GM18526 (cell line): Measurements from ENCODE around the gene ARMC9.
A peak's percentile ranks its signal among the peaks of the same experiment; 100 is the strongest.

Experiments used
- POLR2A ChIP-seq: IDR thresholded peaks from 3 replicates; pipeline ENCODE4 v1.6.1; 2011; ENCODE audit not compliant: insufficient read length; ENCODE audit errors: extremely low read depth

Gene ARMC9

DNA sequence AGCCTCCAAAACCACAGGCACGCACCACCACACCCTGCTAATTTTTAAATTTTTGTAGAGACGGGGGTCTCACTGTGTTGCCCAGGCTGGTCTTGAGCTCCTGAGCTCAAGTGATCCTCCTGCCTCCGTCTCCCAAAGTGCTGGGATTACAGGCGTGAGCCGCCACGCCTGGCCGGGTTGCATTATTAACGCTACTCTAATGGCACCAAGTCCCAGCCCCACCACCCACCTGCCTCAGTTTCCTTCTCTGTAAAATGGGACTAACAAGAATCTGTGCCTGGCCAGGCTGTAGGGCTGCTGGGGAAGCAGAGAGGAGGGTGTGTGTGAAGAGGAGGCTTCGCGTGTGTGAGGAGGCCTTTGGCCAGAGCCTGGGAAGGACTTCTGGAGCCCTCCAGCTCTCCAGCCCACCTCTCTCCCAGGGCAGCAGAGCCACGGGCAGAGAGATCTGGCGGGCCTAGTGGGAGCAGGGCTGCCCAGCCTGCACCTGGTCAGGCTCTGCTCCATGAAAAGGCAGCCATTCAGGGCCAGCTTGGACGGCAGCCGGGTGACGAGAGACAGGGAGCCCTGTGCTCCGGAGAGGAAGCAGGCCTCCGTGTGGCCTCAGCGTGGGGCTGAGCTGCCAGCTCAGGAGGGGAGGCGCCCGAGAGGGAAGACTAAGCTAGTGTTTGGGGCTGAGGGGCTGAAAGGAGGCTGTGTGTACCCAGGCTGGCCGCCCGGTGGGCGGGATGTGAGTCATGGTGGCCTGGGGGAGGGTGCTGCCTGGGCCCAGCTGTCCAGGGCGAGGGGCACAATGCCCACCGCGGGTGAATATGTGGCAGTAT is 189.7 kb downstream of the ARMC9 start:
- no peak for TF ChIP-seq POLR2A

DNA sequence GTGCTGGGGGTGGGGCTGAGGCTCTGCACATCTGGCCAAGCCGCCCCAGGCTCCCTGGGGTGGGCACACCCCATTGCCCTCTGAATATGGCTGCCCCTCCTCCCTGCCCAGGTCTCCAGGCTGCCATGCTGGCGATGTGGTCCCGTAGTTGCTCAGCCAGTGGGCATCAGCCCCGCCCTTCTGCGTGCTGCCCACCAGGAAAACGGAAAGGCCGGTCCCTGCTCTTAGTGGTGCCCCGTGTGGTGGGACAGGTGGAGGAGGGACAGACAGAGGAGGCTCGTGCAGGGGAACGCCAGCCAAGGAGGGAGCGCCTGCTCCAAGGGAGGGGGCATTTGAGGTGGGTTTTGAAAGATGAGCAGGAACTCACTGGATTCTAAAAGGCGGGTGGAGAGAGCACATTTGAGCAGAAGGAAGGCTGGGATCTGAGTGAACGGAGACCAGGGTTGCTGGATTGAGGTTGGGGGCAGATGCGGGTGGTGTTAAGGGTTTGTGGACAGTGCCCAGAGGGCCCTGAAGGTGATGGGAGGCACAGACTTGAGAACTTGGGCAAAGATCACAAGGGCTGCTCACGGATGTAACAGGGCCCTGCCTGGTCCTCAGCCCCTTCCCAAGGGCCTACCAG is 190.4 kb downstream of the ARMC9 start:
- no peak for TF ChIP-seq POLR2A

- TF ChIP-seq POLR2A: no peak
Observed at GRCh38 chr2:231390667-231391066, 192.2 kb downstream of the ARMC9 start.

DNA sequence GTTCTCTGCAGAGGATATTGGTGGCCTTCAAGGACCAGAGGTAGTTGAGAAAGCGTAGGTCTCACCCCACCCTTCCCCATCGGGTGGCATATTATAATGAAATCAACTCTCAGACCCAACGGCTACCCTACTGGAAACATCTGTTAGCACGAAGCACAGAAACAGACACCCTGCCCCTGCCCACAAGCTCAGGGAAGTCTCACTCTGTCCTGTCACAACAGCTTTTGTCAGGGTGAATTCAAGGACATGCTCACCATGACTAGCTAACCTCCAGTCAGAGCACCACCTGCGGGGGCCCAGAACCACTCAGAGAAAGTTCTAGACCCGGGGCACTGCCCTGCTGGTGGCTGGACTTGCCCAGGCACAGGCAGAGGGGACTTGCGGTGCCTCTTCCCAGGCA is 193.6 kb downstream of the ARMC9 start:
- no peak for TF ChIP-seq POLR2A

GRCh38 chr2:231392431-231393148 is 194.2 kb downstream of the ARMC9 start:
- no peak for TF ChIP-seq POLR2A

- peak; percentile 61 for TF ChIP-seq POLR2A
Observed at GRCh38 chr2:231393149-231394131, 195.0 kb downstream of the ARMC9 start.

- peak; percentile 58 for TF ChIP-seq POLR2A
Observed at GRCh38 chr2:231394211-231395141, 196.0 kb downstream of the ARMC9 start.

DNA sequence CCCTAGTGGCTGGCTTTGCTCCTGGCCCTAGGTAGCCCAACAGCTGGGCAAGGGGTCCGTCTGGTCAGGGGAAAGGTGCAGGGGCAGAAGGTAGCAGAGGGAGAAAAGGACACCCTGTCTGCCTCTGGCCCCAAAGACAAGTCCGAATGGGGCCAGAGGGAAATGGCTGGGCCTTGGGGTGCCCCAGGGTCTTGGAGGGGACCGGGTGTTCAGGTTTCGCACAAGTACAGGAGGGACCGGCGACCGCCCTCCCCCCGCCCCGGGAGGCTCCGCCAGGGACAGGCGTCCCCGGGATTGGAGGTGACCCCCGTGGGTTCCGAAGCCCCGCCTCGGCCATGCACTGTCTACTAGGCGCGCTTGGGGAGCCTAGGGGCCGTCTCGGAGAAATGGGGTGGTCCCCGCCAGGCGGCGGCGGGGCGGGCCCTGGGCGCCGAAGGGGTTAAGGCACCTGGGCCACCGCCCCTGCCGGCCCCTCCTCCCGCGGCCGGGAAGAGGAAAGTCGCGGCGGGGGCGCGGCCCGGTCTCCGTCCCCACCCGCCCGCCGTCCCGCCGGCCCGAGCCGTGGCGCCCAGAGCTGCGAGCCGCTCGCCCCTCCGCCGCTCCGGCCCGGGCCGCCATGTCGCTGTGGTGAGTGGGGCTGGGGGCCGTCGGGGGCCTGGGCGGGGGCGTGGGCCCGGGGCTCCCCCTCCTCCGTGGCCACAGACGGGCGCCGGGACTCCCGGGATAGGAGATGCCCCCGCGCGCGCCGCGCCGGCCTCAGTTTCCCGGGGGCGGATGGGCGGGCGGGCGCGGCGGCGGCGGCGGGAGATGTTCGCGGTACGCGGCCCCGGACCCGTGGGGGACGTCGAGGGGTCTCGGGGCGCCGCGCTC is 197.0 kb downstream of the ARMC9 start, which contains the start of gene B3GNT7:
B3GNT7 (plus strand) TSS at position 523 of the 870 bp plus-strand sequence; CDS start at position 617, 94 bp downstream.
- TF ChIP-seq POLR2A: peak; percentile 17

DNA sequence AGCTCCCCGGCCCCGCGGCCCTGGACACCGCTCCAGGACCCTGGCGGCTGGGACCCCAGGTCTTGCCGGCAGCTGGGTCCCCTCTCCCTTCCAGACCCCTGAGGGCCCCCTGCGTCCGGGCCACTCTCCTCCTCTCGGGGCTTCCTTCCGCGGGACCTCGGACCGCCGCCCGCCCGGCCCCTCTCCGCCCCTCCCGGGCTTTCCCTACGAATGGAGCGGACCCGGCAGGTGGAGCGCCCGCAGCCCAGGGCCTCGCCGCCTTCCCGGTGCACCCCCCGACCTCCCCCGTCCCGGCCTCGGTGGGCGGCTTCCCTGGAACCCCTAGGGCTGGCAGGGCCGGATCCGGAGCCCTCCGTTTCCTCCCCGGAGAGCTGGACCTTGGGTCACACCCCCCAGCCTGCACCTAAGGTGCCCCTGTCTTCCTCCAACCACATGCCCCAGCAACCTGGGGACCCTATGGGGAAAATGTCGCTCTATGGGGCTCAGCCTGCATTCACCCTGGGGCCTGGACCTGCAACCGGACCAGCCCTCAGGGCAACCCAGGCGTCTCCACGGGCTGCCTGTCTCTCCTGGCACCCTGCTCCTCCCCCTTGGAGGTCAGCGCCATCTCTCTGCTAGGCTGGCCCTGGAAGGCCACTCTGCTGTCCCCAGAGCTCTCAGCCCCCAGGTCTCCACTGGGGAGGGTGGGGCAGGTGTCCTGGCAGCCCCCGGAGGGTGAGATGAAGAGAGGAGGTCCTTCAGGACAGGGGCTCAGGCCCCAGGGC is 197.8 kb downstream of the ARMC9 start:
- TF ChIP-seq POLR2A: no peak

GRCh38 chr2:231397011-231397927 is 198.8 kb downstream of the ARMC9 start:
- no peak for TF ChIP-seq POLR2A

DNA sequence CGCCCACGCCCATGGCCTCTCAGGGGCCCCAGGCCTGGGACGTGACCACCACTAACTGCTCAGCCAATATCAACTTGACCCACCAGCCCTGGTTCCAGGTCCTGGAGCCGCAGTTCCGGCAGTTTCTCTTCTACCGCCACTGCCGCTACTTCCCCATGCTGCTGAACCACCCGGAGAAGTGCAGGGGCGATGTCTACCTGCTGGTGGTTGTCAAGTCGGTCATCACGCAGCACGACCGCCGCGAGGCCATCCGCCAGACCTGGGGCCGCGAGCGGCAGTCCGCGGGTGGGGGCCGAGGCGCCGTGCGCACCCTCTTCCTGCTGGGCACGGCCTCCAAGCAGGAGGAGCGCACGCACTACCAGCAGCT is 199.5 kb downstream of the ARMC9 start:
- TF ChIP-seq POLR2A: no peak

DNA sequence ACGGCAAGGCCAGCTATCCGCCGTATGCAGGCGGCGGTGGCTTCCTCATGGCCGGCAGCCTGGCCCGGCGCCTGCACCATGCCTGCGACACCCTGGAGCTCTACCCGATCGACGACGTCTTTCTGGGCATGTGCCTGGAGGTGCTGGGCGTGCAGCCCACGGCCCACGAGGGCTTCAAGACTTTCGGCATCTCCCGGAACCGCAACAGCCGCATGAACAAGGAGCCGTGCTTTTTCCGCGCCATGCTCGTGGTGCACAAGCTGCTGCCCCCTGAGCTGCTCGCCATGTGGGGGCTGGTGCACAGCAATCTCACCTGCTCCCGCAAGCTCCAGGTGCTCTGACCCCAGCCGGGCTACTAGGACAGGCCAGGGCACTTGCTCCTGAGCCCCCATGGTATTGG is 200.2 kb downstream of the ARMC9 start:
- TF ChIP-seq POLR2A: no peak
